Tibial nerve (tissue), 4 donors: Measurements from ENCODE around the gene NEGR1. TPM values are rescaled to one million over a fixed set of nuclear protein-coding genes. Genes with fewer than 3 reads are reported as not detected.

Experiments
- DNase-seq, 2 donors: peaks; one replicate each; pipeline ENCODE4 v3.0.0-alpha.2; 2019; ENCODE audit warnings: low spot score in 2 of 2
- H3K27ac ChIP-seq, 4 donors: fragments of 200-600 bp; sonication (generic) in 3 of 4; one replicate each; pipeline ENCODE4 v1.5.1; 2017 to 2019; ENCODE audit warnings: mild to moderate bottlenecking in 1 of 4
- H3K27me3 ChIP-seq, 2 donors: fragments of 200-600 bp; sonication (generic) in 1 of 2; one replicate each; pipeline versions ENCODE4 v1.5.1 to v1.6.0; 2017 to 2019
- H3K36me3 ChIP-seq, 3 donors: fragments of 200-600 bp; sonication (generic); one replicate each; pipeline ENCODE4 v1.5.1; 2018 to 2019
- H3K4me1 ChIP-seq, 4 donors: fragments of 200-600 bp; sonication (generic) in 3 of 4; one replicate each; pipeline ENCODE4 v1.5.1; 2017 to 2019
- H3K4me3 ChIP-seq, 4 donors: fragments of 200-600 bp; sonication (generic) in 3 of 4; one replicate each; pipeline ENCODE4 v1.5.1; 2017 to 2019; ENCODE audit warnings: mild to moderate bottlenecking in 1 of 4, moderate library complexity in 1 of 4
- H3K9me3 ChIP-seq, 4 donors: fragments of 200-600 bp; sonication (generic) in 3 of 4; one replicate each; pipeline ENCODE4 v1.5.1; 2017 to 2019
- EP300 ChIP-seq, 2 donors: sonication (generic); formaldehyde crosslinking; IDR thresholded peaks; one replicate each; pipeline ENCODE4 v1.6.1; 2017; ENCODE audit warnings: antibody characterized with exemption in 2 of 2, mild to moderate bottlenecking in 1 of 2
- POLR2A ChIP-seq, 2 donors: fragments of 450-650 bp; IDR thresholded peaks; one replicate each; pipeline ENCODE4 v1.6.1; 2017; ENCODE audit warnings: antibody characterized with exemption in 2 of 2, mild to moderate bottlenecking in 2 of 2, moderate library complexity in 2 of 2
- WGBS, 2 donors: methylation state at CpG; one replicate each; pipeline ENCODE4 v1.1.5; 2018; 5-methylcytosine and 5-hydroxymethylcytosine counted together
- total RNA-seq, 4 donors: library from RNA; depleted of rRNA; stranded (reverse); fragments of >200 nt; gene quantifications; one replicate each; pipeline ENCODE4 v1.1.0, GENCODE V29; 2016
- TF ChIP-seq, protein P1 (sequence below), 5 experiments: fragments of 200-600 bp in 3 of 5; fragments of 450-650 bp in 2 of 5; sonication (generic) in 3 of 5; IDR thresholded peaks; one replicate each; pipeline ENCODE4 v1.5.1; 2016 to 2019; ENCODE audit warnings: antibody characterized with exemption in 5 of 5, mild to moderate bottlenecking in 3 of 5, moderate library complexity in 2 of 5

The NEGR1 gene
- total RNA-seq, 4 donors from 2014 or later, result 46.0 to 58.2 (median 52.4) TPM

DNA sequence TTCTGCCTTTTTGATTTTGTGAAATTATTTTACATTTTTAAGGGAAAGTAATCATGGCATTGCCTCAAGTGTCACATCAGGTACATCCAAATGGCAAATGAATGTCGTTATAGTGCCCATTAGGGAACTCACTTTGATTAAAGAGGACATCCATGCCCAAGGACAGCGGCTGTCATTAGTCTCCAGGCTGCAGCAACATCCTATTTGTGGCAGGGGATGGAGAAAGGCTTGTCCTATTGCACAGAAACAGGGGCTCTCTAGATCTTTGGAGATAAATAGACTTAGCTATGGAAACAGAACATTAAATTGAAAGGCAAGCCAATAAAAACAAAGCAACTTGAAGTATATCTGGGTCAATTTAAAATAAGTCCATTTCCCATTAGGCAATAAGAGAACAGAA lies 439.3 kb downstream of the NEGR1 start:
- TF ChIP-seq EP300 (IDR thresholded peaks at IDR 0.05), result no peak
- Histone ChIP-seq H3K9me3 (no peaks in the 10 kb centered on the region), H3K27ac (no peak overlapping the region), H3K27me3 (no peaks in the 10 kb centered on the region), H3K4me1 (no peaks in the 10 kb centered on the region), H3K4me3 (no peak overlapping the region), H3K36me3 (no peaks in the 10 kb centered on the region)
- WGBS, 2 donors, result 86% methylated on average over 2 of the region's 2 CpGs
- no peak for DNase-seq

- no peaks in the 10 kb centered on the region for H3K9me3 ChIP-seq
- H3K36me3 ChIP-seq, result no peaks in the 10 kb centered on the region
- H3K27me3 ChIP-seq, result no peaks in the 10 kb centered on the region
- TF ChIP-seq, protein P1, sequence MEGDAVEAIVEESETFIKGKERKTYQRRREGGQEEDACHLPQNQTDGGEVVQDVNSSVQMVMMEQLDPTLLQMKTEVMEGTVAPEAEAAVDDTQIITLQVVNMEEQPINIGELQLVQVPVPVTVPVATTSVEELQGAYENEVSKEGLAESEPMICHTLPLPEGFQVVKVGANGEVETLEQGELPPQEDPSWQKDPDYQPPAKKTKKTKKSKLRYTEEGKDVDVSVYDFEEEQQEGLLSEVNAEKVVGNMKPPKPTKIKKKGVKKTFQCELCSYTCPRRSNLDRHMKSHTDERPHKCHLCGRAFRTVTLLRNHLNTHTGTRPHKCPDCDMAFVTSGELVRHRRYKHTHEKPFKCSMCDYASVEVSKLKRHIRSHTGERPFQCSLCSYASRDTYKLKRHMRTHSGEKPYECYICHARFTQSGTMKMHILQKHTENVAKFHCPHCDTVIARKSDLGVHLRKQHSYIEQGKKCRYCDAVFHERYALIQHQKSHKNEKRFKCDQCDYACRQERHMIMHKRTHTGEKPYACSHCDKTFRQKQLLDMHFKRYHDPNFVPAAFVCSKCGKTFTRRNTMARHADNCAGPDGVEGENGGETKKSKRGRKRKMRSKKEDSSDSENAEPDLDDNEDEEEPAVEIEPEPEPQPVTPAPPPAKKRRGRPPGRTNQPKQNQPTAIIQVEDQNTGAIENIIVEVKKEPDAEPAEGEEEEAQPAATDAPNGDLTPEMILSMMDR (IDR thresholded peaks at IDR 0.05), result no peak
- TF ChIP-seq EP300 (IDR thresholded peaks at IDR 0.05) (no peak), POLR2A (IDR thresholded peaks at IDR 0.05) (no peak)
- WGBS, 2 donors, result 74 to 90% methylated on average over 4 of the region's 4 CpGs
- no peak overlapping the region for H3K4me3 ChIP-seq
- no peak for DNase-seq
- no peak overlapping the region for H3K27ac ChIP-seq
- H3K4me1 ChIP-seq, result no peaks in the 10 kb centered on the region
Measured at GRCh38 chr1:71839876-71840275, 442.5 kb downstream of the NEGR1 start.

- H3K9me3 ChIP-seq, result no peaks in the 10 kb centered on the region
- TF ChIP-seq POLR2A (IDR thresholded peaks at IDR 0.05) (no peak), EP300 (IDR thresholded peaks at IDR 0.05) (no peak)
- TF ChIP-seq, protein P1 (IDR thresholded peaks at IDR 0.05), result no peak
- no peaks in the 10 kb centered on the region for H3K36me3 ChIP-seq
- no peaks in the 10 kb centered on the region for H3K4me1 ChIP-seq
- H3K27me3 ChIP-seq, result no peaks in the 10 kb centered on the region
- H3K27ac ChIP-seq, result no peak overlapping the region
- no peak overlapping the region for H3K4me3 ChIP-seq
- DNase-seq, result no peak
- WGBS, 2 donors, result 49 to 56% methylated on average over 2 of the region's 2 CpGs
Measured at GRCh38 chr1:71836904-71837303, 445.4 kb downstream of the NEGR1 start.

DNA sequence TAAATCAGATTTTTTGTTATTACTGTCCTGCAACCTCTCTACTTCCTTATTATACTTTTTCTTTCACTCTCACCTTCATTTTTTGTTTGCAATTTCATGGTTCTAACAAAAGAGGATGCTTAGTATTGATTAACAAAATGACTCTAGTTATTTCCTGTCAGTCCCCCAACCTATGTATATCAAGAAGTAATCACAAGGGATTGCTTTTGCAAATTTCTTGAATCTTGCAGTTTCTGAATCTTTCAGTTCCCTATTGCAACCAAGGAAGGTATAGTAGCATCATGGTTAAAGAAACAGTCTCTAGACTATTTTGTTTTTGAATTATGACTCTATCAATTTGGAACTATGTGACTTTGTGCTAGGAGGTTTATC lies 446.9 kb downstream of the NEGR1 start:
- H3K4me3 ChIP-seq, result no peak overlapping the region
- no peaks in the 10 kb centered on the region for H3K9me3 ChIP-seq
- H3K4me1 ChIP-seq, result no peaks in the 10 kb centered on the region
- no peak overlapping the region for H3K27ac ChIP-seq
- TF ChIP-seq EP300 (IDR thresholded peaks at IDR 0.05), result no peak
- no peak for TF ChIP-seq POLR2A (IDR thresholded peaks at IDR 0.05)
- TF ChIP-seq, protein P1 (IDR thresholded peaks at IDR 0.05), result no peak
- no peak for DNase-seq
- no peaks in the 10 kb centered on the region for H3K36me3 ChIP-seq
- H3K27me3 ChIP-seq, result no peaks in the 10 kb centered on the region

DNA sequence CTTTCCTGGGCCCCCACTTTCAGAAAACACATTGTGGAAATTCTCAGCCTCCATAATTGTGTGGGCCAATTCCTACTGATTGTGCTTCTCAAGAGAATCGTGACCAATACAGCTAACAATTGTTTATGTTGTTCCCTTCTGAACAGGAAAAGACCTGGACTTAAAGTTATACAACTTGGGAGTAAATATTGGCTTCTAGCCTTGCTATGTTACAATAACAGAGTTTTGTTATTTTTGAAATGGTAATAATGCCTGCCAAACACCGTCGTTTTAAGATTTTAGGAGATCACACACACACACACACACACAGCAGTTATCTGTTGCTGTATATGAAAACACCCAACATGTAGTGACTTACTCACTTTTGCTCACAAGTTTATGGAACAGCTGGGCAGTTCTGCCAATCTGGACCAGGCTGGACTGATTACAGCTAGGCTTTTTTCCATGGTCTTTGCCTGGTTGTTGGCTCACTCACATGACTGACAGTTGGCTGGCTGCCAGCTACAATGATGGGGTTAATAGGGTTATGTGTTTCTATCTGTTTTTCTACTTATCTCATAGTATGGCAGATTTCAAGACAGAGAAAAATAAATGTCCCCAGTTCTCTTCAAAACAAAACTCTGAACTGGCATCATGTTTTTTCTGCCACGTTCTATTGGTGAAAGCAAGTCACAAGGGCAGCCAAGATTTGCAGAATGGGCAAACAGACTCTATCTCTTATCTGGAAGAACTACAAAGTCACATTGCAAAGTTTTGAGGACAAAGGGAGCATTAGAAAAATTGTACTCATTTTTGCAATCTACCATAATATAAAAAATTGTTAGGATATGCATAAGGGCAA lies 447.5 kb downstream of the NEGR1 start:
- Histone ChIP-seq H3K36me3 (no peaks in the 10 kb centered on the region), H3K9me3 (no peaks in the 10 kb centered on the region), H3K4me3 (no peak overlapping the region), H3K4me1 (no peaks in the 10 kb centered on the region), H3K27me3 (no peaks in the 10 kb centered on the region), H3K27ac (no peak overlapping the region)
- no peak for TF ChIP-seq POLR2A (IDR thresholded peaks at IDR 0.05)
- TF ChIP-seq, protein P1 (IDR thresholded peaks at IDR 0.05), result no peak
- TF ChIP-seq EP300 (IDR thresholded peaks at IDR 0.05), result no peak
- no peak for DNase-seq
- 29 to 35% methylated on average over 4 of the region's 4 CpGs for WGBS, 2 donors
